GM19099 (cell line): ENCODE results near the gene DNM1L.

ENCODE experiments used
- POLR2A ChIP-seq: IDR thresholded peaks from 3 replicates; pipeline ENCODE4 v1.6.1; 2011; ENCODE audit warnings: low read depth; ENCODE audit not compliant: insufficient read length; ENCODE audit errors: extremely low read depth

Gene DNM1L

GRCh38 chr12:32681272-32681671 is 2.2 kb downstream of the DNM1L start:
- TF ChIP-seq POLR2A, result no peak

DNA sequence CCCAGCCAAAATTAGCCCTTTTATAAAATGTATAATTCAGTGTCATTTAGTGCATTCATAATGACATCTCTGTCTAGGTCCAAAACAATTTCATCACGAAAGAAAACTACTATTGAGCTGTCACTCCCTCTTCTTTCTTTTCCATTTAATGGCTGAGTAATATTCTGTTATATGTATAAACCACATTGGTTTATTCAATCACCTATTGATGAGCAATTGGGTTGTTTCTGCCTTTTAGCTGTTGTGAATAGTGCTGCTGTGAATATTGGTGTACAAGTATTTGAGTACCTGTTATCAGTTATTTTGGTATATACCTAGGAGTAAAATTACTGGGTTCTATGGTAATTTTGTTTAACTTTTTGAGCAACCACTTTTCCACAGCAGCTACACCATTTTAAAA is 7.2 kb downstream of the DNM1L start:
- TF ChIP-seq POLR2A, result no peak

GRCh38 chr12:32688786-32689185 is 9.7 kb downstream of the DNM1L start:
- TF ChIP-seq POLR2A, result no peak

- no peak for TF ChIP-seq POLR2A
Observed at GRCh38 chr12:32690927-32691326, 11.8 kb downstream of the DNM1L start.

- no peak for TF ChIP-seq POLR2A
Observed at GRCh38 chr12:32692358-32692757, 13.3 kb downstream of the DNM1L start.

DNA sequence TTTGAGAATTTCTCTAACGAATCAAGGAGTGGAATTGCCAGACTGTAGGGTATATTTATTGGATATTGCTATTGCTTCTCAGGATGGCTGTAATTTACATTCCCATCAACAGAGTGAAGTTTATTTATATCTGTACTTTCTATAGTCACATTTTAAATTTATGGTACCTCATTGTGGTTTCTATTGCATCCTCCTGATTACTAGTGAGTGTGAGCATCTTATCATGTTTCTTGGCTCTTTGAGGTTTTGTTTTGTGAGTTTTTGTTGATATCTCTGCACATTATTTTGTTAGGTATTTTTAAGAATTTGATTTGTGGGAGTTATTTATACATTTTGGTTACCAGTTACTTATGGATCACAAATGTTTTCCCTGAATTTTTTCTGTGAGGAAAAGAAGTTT is 13.9 kb downstream of the DNM1L start:
- TF ChIP-seq POLR2A, result no peak

DNA sequence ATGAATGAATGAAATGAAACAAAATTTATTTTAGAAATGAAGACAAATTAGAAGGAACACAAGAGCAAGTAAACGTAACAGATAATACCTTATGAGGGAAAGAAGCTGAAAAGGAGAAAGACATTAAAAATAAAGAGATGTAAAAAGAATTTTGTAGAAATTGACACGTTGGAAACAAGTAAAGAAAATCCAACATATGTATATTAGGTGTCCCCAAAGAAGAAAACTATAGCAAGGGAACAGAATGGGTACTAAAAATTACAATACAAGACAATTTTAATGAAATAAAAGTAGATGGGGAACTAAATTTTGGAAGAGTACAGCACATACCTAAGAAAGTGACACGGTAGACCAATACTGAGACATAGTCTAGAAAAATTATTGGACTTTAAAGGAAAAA is 16.7 kb downstream of the DNM1L start:
- no peak for TF ChIP-seq POLR2A

DNA sequence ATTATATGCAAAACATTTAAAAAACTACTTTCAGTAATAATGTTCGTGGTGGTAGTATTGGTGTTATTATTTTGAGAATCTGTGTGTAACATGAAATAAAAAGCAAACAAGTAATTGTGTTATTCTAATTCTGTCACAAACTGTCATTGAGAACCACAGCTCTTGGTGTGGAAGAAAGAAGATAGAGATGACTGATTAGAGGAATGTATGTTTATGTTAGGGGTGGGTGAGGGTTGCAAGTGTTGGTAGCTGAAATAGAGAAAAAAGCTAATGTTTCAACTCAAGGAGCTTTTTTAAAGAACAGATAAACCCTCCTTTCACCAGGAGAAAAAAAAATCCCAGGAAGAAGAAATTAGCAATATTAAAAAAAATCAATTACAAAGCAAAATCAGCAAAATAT is 18.3 kb downstream of the DNM1L start:
- TF ChIP-seq POLR2A, result no peak

- no peak for TF ChIP-seq POLR2A
Observed at GRCh38 chr12:32698285-32698684, 19.2 kb downstream of the DNM1L start.

DNA sequence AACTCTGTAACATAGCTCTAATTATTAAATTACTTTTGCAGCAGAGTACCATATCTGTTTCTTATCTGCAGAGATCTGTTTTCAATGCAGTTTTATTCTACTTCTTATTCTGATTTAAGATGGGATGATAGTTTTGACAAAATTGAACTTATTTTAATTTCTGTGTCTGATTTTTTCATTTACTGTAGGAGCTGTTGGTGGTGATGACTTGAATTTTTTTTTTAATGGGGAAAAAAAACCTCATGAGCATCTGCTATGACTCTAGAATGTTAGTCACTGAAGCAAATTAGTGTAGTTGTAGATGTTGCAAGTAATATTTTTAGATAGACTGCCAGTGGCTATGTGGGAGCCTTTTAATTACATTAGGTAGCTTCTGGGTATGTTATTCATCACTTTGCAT is 23.4 kb downstream of the DNM1L start:
- no peak for TF ChIP-seq POLR2A

- TF ChIP-seq POLR2A, result no peak
Observed at GRCh38 chr12:32702946-32703345, 23.8 kb downstream of the DNM1L start.

GRCh38 chr12:32705783-32706182 is 26.7 kb downstream of the DNM1L start:
- TF ChIP-seq POLR2A, result no peak

- TF ChIP-seq POLR2A, result no peak
Observed at GRCh38 chr12:32706335-32707024, 27.4 kb downstream of the DNM1L start.

DNA sequence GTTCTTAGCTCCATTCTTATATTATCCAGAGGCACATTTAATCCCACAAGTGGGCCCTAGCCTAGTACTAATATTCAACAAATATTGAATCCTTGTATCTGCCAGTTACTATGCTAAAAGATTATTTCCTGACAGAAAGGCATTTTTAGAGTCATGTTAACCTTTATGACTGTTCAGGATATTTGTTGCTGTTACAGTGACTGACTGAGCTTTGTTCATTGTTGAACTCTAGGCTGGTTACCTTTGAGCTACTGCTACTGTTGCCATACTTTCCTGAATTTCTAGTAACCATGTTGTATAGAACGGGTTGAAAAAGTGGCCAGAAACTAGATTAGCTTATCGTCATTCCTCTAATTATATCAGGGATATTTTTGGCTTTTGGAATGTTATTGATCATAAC is 29.8 kb downstream of the DNM1L start:
- TF ChIP-seq POLR2A, result no peak

DNA sequence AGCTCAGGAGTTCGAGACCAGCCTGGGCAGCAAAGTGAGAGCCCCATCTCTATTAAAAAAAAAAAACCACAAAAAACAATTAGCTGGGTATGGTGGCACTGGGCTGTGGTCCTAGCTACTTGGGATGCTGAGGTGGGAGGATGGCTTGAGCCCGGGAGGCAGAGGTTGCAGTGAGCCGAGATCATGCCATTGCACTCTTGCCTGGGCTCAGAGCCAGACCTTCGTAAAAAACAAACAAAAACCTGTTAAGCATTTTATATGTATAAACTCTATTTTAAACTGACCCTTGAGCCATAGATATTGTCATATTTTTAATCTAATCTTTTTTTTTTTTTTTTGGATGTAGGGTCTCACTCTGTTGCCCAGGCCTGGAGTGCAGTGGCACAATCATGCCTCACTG is 35.7 kb downstream of the DNM1L start:
- no peak for TF ChIP-seq POLR2A

GRCh38 chr12:32718926-32719325 is 39.8 kb downstream of the DNM1L start:
- no peak for TF ChIP-seq POLR2A

- TF ChIP-seq POLR2A, result no peak
Observed at GRCh38 chr12:32726286-32726685, 47.2 kb downstream of the DNM1L start.
